Measurements from ENCODE around the gene USH1C.
A peak's percentile ranks its signal among the peaks of the same experiment; 100 is the strongest.

Gene USH1C

DNA sequence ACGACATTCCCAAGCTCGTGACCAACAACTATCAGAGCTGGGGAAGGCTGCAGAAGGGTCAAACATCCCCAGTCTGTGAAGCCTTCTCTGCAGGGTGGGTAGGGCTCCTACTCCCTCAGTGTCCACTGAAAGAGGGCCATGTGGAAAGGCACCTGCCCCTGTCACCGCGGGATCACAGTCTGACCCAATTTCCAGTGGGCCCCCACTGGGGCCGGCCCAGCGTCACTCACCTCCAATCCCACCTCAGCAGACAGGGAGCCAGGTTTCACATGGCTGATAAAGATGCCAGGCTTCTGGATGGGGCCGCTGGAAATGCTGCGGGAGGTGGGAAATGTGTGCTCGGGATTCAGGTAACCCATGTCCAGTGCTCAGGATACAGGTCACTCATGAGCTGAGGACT is 20.0 kb downstream of the USH1C start:
- DNase-seq, result no peak

DNA sequence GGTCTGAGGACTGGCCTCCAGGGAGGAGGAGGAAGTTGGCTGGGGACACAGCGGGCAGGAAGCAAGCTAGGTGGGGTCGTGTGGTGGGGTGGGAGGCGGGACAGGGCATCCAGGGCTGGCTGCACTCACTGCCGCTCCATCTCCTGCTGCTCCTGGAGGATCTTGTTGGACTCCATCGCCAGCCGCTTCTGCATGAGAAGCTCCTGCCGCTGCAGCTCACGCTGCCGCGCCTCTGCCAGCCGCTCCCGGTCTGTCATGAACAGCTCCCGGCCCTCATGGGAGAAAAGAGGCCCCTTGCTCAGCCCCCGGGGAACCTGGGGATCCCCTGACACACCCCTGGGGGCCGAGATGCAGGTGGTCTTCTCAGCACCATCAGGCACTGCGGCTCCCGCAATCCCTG is 21.6 kb downstream of the USH1C start:
- DNase-seq, result no peak

DNA sequence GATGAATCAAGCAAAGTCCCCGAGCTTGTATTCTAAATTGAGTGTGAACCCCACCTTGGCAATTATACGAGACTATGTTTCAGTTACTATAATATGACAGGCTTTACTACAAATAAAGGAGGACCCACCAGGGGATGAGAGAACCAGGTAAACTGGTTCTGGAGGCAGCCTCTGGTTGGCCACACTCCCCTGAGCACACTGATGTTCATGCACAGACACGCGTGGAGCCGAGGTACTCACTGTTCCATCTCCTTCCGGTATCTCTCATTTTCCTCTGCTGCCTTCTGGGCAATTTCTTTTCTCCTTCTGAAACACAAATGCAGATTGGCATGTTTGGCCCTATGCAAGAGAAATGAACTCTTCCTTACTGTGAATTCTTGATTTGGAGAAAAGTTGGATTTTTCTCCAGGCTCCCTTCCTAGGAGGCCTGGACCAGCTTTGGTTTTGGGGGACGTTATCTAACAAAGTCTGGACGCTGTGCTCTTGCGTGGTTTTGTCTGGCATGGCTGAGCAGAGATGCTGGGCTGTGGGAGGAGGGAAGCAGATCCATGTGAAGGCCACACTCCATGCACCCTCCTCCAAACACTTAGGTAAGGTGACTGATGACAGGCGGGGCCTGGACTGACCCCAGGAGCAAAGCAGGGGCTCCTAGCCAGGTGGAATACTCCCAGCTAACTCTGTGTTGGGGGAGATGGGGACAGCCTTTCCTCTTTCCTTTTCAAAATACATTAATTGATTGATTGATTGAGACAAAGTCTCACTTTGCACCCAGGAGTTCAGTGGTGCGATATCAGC is 22.9 kb downstream of the USH1C start:
- DNase-seq, result no peak

DNA sequence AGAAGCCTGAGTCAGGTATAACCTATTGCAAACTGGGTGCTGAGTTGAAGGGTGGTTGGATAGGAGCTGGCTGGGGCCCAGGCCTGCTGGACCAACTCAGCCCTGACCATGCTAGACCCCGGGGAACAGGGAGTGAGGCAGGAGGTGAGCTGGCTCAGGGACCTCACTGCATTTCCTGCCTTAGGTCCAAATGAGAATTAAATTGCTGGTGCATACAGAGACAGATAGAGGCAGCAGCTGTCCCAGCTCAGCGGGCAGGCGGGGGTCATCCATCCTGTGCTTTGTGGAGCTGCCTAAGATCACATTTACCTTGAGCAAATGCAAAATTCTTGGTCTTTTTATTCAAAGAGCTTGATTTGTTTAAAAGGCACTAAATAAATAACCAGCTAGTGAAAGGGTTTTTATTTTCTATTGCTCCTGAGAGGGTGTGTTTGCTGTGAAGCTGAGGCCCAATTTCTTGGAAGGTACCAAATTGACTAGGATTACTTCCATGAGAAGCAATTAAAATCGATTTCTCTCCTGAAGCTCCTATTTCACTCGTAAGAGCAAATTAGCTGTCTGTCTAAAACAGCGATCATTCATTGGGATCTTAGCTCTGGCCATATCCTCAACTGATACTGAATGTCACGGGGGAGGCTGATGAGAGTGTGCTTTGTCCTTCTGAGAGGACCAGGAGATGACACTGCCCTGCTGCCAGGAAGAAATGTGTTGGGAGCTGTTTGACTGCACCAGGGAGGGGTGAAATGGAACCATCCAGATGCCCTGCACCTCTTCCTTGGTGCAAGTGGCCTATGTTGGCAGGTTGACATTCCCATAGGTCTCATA is 24.9 kb downstream of the USH1C start:
- no peak for DNase-seq

DNA sequence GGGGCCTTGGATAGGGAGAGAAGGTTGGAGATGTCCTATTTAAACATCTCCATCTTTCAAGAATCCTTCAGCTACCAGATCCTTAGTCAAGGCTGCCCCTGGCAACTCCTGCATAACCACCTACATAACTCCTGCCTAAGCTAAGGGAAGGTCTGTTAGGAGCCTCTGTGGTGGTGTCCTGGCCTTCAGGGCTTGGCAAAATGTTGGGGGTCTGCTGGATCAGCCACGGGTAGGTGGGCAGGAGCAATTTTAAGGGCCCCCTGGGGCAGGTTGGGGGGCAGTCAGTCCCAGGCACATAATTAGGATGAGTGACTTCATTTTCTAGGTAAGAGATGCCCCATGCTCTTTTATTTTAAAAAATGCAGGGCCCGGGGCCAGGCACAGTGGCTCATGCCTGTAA is 25.9 kb downstream of the USH1C start:
- no peak for DNase-seq

DNA sequence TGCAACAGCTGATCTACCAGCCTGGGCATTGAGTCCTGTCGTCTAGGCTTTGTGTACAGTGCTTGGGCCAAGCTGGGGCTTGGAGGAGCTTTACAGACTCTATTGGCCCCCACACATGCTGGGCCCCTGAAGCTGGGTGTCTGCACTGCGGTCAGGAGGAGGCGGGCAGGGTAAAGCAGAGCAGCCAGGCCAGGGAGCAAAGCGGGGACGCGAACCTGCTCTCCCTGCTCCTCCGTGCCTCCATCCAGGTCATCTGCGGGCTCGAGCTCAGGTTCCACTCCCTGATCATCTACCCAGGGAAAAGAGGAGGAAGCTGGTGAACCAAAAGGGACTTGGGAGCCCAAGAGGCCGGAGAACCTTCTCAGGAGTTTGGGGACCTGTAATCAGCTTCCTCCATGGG is 27.0 kb downstream of the USH1C start:
- DNase-seq, result no peak

DNA sequence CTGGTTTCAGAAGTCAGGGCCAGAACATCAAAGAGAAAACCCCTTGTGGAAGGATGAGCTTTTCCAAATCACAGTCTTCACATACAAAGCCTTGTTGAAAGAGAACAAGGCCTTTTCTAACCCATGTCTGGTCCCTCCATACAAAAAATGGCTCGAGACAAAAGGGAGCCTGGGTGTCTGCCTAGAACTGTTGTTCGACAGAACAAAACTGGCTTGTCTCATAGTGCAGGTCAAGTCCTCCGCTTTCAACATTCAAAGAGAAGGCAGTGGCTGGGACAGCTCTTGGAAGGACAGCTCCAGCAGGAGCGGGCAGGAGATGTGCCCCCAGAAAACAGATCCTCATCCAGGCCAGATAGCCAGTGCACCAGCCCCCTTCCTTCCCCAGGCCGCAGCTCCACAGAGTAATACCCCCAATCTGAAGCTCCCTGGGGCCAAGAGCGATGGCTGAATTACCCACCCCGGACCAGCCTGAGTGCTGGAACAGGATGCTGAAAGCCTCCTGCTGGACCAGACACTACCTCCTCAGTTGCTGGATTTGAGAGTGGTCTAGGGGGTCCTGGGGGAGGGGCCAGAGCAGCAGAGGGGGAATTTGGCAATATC is 27.6 kb downstream of the USH1C start:
- DNase-seq, result no peak

DNA sequence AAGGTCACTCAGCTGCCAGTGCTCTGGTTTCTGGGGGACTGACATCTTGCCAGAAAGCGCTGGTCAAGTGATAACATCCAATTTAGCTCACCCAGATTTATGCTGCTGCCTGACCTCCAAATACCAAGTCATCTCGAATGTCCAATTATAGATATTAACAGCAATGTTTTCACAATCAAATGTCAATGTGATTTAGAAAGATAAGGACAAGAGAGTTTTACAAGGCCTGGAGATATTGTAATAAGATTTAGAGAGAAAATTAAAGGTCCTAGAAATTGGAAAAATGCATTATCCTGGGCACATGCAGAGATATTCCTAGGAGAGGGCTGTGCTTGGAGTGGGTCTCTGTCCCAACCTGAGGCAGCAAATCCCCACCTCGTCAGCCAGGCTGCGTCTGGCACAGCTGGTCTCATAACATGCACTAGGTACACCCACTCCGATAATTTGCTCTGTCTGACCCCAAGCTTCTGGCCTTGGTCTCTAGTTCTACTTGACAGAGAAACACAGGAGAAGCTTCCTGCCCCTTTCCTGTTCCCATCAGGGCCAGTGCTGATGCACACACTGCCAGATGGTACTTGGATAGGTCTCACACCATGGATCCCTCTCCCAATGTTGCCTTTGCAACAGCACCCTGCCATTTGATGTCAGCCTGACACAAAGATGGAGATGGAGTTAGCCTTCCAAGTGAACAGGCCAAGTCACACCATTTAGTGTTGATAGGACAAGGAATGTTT is 28.6 kb downstream of the USH1C start:
- no peak for DNase-seq

DNA sequence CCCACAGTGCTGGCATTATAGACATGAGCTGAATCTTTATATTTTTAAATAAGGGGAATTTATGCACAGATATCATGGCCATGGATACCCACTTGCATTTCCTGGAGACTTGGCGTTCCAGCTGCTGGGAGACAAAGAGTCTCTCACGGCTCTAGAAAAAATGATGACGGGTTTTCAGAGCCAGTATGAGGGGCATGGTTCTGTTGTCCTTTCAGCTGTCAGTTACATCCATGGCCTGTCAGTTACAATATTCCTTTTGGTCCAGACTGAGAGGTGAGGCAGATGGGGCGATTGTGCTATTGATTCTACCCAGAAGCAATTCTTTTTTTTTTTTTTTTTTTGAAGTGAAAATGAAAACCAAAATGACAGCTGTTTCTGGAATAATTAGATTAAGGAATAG is 29.7 kb downstream of the USH1C start:
- DNase-seq, result no peak

DNA sequence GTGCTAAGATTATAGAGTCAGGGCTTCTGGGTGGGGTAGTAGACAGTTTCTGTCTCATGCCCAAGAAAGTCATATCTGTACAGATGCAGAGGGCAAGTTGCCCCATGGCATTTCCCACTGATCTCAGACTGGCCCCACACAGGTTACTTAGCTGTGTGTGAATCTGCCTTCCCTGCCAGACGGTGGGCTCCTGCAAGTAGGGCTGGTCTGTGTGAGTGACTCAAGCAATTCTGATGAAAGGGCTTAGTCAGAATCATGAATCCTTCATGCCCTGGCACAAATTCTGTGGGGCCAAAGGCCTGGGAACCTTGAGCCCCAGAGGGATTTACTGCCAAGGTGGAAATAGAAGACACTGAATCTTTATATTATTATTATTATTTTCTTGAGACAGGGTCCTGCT is 30.4 kb downstream of the USH1C start:
- no peak for DNase-seq

DNA sequence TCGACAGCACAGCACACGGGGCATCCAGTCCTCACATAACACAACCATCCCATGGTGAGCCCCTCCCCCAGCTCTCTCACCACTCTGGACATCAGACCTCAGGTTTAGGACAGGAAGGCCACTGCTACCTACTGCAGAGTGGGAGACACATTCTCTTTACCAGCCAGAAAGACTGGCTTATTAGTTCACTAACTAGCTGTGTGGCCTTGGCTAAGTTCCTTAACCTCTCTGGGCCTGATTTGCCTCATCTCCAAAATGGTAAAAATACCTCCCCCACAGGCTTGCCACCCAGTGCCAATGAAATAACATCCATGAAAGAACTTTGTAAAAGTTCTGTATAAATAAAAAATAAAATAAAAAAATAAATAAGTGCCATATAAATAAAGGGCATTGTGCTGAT is 32.1 kb downstream of the USH1C start:
- no peak for DNase-seq

DNA sequence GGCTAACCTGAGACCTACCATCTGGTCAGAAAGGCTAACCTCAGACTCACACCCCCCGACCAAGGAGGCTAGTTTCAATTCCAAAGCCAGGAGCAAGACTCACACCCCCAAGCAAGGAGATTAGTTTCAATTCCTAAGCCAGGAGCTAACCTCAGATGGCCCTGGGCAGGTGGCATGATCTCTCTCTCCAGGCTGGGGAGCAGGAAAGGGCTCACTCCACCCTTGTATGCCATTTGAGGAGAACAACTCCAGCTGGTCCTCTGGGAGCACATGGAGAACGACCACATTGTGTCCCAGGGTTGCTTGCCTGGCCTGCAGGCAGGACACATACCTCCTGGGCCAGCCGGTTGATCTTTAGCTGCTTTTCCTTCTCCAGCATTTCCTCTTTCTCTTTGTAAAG is 32.6 kb downstream of the USH1C start:
- no peak for DNase-seq

DNA sequence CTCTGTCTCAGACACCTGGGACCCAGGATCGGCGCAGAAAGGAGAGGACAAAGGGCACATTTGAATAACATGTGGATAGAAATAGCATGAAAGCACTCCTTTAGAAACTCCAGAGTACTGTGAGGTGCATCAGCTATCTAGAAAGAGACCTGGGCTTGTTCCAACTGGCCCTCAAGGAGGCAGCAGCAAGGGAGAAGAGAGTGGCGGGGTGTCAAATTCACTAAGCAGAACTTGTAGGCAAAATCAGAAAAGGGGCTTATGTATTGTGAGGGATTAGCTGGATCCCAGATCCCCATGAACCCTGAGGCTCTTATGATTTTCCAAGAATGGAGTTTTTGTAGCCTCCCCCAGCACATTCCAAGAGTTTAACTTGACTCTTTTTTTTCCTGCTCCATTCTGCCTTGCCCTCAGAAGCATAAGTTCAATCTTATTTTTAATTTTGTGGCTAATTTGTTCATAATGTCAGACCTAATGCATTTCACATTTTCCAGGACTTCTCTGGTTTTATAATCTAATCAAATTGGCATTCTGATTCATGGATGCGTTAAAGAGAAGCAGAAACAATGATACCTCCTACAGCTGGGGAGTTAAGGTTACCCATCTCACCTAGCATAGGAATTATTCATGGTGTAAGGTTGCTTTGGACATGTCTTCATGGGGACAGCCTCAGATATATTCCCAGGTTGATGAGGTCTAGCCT is 33.6 kb downstream of the USH1C start:
- no peak for DNase-seq

DNA sequence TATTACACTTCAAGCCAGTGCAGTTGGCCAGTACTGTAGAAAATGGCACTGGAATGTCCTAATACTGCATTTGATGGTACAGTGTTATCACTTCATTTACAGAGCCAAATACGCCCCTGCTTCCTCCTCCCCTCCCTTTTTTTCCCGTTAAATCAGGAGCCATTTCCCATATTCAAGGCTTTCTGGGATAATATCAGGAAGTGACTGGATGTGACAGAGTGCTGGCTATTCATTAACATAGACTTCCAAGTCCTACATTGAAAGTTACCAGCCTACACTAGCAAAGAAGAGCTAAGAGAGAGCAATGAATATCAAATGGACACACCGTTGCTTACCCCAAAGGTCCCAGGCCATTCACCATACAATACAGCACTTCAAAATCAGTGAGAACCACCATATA is 35.4 kb downstream of the USH1C start:
- DNase-seq, result no peak

DNA sequence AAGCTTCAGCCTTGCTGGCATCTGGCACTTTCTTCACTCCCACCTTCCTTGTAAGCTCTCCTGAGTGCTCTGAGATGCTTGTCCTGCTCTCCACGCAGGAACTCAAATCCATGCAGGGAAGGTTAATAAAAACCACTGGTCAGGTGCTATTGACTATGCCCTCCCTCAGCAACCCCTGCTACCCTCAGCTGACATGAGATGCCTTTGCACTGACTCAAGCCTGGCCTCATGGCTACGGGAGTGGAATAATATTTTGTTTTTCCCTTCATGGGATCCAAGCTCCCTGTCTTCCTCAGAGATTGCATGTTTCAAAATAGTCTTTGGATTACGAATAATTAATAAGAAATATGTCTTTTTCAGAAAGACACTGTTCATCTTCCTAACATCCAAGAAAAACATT is 35.9 kb downstream of the USH1C start:
- DNase-seq, result no peak

DNA sequence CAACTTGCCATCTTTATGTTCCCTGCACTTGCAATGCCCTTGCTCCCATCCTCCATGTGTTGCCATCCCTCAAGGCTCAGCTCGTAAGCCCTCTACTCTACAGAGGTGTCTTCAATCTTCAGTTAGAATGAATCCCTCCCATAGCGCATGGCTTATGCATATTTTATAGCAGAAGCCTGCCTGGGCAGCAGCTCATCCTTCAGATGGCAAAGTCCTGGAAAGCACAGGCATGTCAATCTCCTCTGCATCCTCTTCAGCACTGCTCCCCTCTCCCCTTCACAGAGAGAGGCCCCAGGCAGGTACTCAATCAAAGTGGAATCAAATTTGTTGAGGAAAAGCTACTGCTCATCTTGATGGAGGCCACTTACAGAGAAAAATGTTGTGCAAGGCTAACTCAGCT is 36.4 kb downstream of the USH1C start:
- DNase-seq, result no peak

DNA sequence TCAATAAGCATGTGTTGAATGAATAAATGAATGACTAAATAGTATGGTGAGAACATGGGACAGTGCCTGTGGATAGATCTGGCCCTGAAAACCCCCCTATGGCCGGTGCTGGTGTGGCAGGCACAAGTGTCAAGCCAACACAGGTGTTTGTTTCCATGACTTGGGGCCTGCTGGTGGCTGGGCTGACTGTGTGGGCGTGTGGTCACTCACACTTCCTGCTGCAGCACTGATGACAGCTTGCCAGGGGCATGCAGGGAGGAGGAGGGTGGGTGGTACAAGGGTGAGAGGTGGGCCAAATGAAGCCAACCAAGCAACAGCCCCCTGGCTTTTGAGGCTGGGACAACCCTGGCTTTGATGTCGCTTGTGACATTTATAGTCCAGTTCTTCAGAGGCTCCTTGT is 37.3 kb downstream of the USH1C start:
- no peak for DNase-seq

DNA sequence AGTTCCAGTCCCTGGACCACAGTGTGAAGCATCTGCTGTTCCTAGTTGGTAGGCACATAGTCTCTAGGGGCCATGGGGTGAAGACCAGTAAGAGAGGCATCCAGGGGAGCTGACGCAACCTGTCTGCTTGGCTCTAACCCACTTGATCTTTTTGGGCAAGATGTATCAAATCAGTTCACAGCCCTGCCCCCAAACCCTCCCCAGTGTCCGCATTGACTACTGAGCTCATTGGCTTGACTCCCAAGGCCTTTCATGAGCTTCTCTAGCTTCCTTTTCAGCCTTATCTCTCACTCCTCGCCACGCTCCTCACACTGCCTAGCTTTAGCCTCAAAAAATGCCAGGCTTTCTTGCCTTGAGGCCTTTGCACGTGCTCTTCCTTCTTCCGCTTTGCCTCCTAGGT is 37.9 kb downstream of the USH1C start:
- no peak for DNase-seq

DNA sequence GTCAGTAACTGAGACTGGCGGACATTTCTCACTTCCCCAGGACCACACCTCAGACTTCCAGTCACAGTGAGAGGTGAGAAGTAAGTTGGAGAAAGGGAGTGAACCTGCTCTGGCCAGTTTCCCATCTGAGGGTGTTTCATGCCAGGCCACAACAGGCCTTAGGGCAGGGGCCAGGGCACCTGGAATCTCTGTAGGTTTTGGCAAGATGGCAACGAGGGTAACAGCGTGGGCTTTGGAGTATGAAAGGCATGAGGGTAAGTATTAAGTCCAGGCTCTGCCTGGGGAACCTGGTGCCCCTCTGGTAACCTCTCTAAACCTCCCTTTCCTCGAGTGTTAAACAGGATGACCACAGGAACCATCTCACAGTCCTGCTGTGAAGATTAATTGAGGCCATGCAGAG is 39.1 kb downstream of the USH1C start:
- no peak for DNase-seq

DNA sequence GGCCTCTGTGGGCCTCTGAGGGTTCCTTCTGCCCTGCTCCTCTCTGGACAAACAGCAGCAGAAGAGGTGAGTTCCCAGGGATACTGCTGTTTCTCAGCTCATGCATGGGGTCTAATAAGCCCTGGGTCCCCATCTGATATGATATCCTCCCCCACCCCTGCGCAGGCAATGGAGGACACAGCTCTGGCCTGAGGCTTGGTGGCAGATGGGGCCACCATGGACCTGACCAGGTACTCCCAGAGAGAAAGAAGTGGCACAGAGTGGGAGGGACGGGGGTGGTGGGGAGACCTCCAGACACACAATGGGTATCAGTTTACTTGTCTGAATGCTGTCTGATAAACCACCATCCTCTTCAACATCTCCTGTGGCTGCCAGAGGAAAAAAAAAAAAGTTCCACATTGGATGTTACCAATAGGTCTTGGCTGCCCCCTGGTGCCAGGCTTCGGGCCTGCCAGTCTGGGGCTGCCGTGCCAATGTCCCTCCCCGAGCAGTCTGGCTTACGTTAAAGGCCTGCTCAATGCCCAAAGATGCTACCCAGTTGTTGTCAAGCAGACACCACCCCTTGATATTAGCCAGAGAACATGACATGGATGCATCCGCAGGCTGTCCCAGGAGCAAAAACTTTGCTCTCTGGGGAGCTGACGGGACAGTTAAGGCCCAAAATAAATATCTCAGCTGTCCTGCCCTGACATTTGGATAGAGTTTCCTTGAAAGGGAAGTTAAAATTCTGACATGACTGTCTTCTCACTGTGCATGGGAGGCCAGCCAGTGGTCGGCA is 39.7 kb downstream of the USH1C start:
- peak; percentile 67 to 75 for DNase-seq

DNA sequence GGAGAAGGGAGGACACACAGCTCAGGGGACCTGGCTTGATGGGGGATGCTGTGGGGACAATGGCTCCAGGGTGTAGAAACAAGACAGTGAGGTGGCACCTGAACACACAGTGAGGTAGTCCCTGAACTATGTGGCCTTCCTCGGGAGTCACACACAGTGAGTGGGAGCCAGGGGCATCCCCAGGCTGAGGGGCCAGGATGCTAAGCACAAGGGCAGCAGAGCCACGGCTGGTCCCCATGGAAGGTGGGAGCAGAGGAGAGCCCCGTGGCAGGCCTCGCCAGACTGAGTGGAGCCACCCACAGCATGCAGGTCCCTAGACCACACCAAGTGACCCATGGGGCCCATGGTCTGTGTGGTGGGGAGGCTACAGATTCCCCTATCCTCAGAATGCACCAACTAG is 41.6 kb downstream of the USH1C start:
- no peak for DNase-seq

DNA sequence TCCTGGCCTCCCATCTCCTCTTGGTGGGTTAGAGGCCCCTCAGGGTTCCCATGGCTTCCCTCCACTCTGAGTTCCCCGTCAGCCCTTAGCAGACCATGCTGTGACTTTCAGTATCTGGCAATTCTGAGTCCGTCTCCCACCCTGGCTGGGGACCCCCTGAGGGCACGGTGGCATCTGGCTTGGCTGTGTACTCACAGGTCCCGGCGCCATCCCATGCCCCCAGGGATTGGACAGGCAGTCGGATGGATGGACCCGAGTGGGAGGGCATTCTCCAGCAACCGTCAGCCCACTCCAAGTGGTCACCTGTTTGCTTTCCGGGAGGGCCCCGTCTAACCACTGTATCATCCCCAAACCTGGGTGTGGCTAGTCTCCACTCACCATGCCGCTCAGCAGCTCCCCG is 43.5 kb downstream of the USH1C start:
- no peak for DNase-seq
